ENCODE results near the gene SNAP23.

The SNAP23 gene

DNA sequence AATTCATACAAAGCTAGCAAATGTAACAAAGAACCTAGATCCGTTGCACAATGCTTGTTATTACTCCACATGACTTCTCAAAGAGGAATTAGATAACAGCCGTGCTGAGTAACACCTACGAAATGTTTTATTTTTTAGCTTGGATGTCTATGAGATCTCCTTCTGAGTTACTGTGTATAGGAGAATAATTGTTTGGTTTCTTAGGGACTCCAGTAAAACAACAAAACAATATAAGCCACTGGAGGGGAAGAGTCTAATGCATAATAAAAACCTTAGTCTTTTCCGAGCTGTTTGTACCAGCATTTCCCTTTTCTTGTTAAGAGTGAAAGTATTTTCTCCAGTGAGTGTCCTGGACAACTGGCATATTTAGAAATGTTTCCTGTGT, 15.6 kb downstream of the SNAP23 start:
- Histone ChIP-seq H4K20me1 (ENCODE audit: control insufficient read depth, insufficient read depth, low read depth, low read length) (no peaks in the 10 kb centered on the region), H3K27ac (ENCODE audit: low read depth, low read length) (no peak overlapping the region), H3K4me2 (ENCODE audit: low read length) (no peak overlapping the region), H3K79me2 (ENCODE audit: control insufficient read depth, low read length) (peaks cover 46% of the 10 kb centered on the region), H3F3A (ENCODE audit: control insufficient read depth, insufficient read depth) (no peaks in the 10 kb centered on the region), H3K36me3 (ENCODE audit: control insufficient read depth, low read length) (peaks cover 61% of the 10 kb centered on the region), H3K9me2 (replicated peaks; ENCODE audit: control insufficient read depth, low read length) (no peaks in the 10 kb centered on the region), H3K9me3 (ENCODE audit: control insufficient read depth, insufficient read depth, low read length) (no peaks in the 10 kb centered on the region), H3K4me1 (ENCODE audit: control insufficient read depth, low read length) (peaks cover 17% of the 10 kb centered on the region), H3K27me3 (ENCODE audit: control insufficient read depth, low read length) (no peaks in the 10 kb centered on the region), H3K4me3 (ENCODE audit: low read length) (no peak overlapping the region)
- TF ChIP-seq, protein P1, sequence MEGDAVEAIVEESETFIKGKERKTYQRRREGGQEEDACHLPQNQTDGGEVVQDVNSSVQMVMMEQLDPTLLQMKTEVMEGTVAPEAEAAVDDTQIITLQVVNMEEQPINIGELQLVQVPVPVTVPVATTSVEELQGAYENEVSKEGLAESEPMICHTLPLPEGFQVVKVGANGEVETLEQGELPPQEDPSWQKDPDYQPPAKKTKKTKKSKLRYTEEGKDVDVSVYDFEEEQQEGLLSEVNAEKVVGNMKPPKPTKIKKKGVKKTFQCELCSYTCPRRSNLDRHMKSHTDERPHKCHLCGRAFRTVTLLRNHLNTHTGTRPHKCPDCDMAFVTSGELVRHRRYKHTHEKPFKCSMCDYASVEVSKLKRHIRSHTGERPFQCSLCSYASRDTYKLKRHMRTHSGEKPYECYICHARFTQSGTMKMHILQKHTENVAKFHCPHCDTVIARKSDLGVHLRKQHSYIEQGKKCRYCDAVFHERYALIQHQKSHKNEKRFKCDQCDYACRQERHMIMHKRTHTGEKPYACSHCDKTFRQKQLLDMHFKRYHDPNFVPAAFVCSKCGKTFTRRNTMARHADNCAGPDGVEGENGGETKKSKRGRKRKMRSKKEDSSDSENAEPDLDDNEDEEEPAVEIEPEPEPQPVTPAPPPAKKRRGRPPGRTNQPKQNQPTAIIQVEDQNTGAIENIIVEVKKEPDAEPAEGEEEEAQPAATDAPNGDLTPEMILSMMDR (IDR thresholded peaks at IDR 0.05; ENCODE audit: low read depth, low read length, poor library complexity, severe bottlenecking): no peak
- no peak for TF ChIP-seq EZH2phosphoT487 (IDR thresholded peaks at IDR 0.05; ENCODE audit: borderline replicate concordance, low read length)

DNA sequence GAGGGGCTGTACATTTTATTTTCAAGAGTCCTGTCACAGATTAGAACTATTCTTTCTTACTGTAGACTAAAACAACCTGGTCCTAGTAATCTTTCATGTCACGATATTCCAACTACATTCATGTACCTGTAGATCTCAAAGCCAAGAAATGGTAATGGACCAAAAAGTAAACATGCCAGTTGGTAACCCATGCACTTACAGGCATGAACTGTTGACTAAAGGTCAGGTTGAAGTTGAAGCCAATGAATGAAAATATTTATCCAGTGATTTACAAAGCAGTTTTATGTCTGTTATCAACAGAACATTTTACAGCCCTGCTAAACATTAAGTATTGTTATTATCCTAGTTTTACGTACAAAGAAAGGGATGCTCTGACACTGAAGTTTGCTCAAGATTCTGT, 27.9 kb downstream of the SNAP23 start:
- Histone ChIP-seq H3K27ac (ENCODE audit: low read depth, low read length) (no peak overlapping the region), H3K9me3 (ENCODE audit: control insufficient read depth, insufficient read depth, low read length) (no peaks in the 10 kb centered on the region), H4K20me1 (ENCODE audit: control insufficient read depth, insufficient read depth, low read depth, low read length) (no peaks in the 10 kb centered on the region), H3K4me1 (ENCODE audit: control insufficient read depth, low read length) (no peaks in the 10 kb centered on the region), H3K4me3 (ENCODE audit: low read length) (no peak overlapping the region), H3K79me2 (ENCODE audit: control insufficient read depth, low read length) (no peaks in the 10 kb centered on the region), H3F3A (ENCODE audit: control insufficient read depth, insufficient read depth) (no peaks in the 10 kb centered on the region), H3K4me2 (ENCODE audit: low read length) (no peak overlapping the region), H3K27me3 (ENCODE audit: control insufficient read depth, low read length) (no peaks in the 10 kb centered on the region), H3K36me3 (ENCODE audit: control insufficient read depth, low read length) (peaks cover 43% of the 10 kb centered on the region), H3K9me2 (replicated peaks; ENCODE audit: control insufficient read depth, low read length) (no peaks in the 10 kb centered on the region)
- TF ChIP-seq, protein P1 (IDR thresholded peaks at IDR 0.05; ENCODE audit: low read depth, low read length, poor library complexity, severe bottlenecking): no peak
- TF ChIP-seq EZH2phosphoT487 (IDR thresholded peaks at IDR 0.05; ENCODE audit: borderline replicate concordance, low read length): no peak

DNA sequence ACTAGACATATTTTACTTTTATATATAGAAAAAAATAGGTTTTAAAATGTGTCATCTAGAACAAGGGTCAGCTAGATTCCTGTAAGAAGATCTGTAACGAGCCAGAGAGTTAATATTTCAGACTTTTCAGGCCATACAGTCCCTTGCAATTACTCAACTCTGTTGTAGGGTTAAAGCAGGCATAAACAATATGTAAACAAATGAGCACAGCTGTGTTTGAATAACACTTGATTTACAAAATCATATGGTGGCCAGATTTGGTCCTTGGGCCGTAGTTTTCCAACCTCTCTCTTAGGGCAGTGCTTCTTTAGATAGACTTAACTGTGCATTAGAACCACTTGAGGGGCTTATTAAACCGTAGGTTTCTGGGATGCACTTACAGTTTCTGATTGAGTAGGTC, 33.5 kb downstream of the SNAP23 start:
- no peaks in the 10 kb centered on the region for H3K27me3 ChIP-seq (ENCODE audit: control insufficient read depth, low read length)
- no peak overlapping the region for H3K4me2 ChIP-seq (ENCODE audit: low read length)
- H3K27ac ChIP-seq (ENCODE audit: low read depth, low read length): no peak overlapping the region
- H4K20me1 ChIP-seq (ENCODE audit: control insufficient read depth, insufficient read depth, low read depth, low read length): no peaks in the 10 kb centered on the region
- no peaks in the 10 kb centered on the region for H3K9me2 ChIP-seq (replicated peaks; ENCODE audit: control insufficient read depth, low read length)
- no peak overlapping the region for H3K4me3 ChIP-seq (ENCODE audit: low read length)
- H3K9me3 ChIP-seq (ENCODE audit: control insufficient read depth, insufficient read depth, low read length): no peaks in the 10 kb centered on the region
- H3F3A ChIP-seq (ENCODE audit: control insufficient read depth, insufficient read depth): 0 out of 2 replicates have a peak, but pooled peaks cover 2% of the 10 kb centered on the region
- H3K79me2 ChIP-seq (ENCODE audit: control insufficient read depth, low read length): no peaks in the 10 kb centered on the region
- TF ChIP-seq EZH2phosphoT487 (IDR thresholded peaks at IDR 0.05; ENCODE audit: borderline replicate concordance, low read length): no peak
- TF ChIP-seq, protein P1 (IDR thresholded peaks at IDR 0.05; ENCODE audit: low read depth, low read length, poor library complexity, severe bottlenecking): no peak
- H3K36me3 ChIP-seq (ENCODE audit: control insufficient read depth, low read length): peaks cover 52% of the 10 kb centered on the region
- no peaks in the 10 kb centered on the region for H3K4me1 ChIP-seq (ENCODE audit: control insufficient read depth, low read length)
